Renal pelvis (tissue), 12 donors: ENCODE results near the gene RAN. TPM values are rescaled to one million over a fixed set of nuclear protein-coding genes. Genes with fewer than 3 reads are reported as not detected.

Experiments used
- DNase-seq: peaks from one replicate; pipeline ENCODE4 v3.0.0-alpha.2; 2013
- long read RNA-seq, 16 experiments: transcript quantifications; one replicate each; lab custom pipeline, GENCODE V29; 2026
- polyA plus RNA-seq, 3 donors: library from polyadenylated mRNA; unstranded; fragments of 120-200 nt; gene quantifications; one replicate each; pipeline ENCODE4 v1.2.1, GENCODE V29; 2013; ENCODE audit not compliant: insufficient read length in 3 of 3

Gene RAN
- 100 to 1,000 TPM; 578 to 720 (median 639) TPM for polyA plus RNA-seq
- long read RNA-seq, donor 1, transcript RAN-202 (6 exons, 1,530 nt) = minor isoform, 21 of 600 reads
- long read RNA-seq, donor 1, transcript RAN-212 (7 exons, 2,661 nt) = major isoform, 202 of 600 reads
- long read RNA-seq, donor 1, partial matches to known transcripts = 362 of 600 reads
- long read RNA-seq, donor 1, other reads (novel, unspliced or antisense) = 11 of 600 reads
- long read RNA-seq, donor 2, transcript RAN-202 (6 exons, 1,530 nt) = minor isoform, 22 of 670 reads
- long read RNA-seq, donor 2, transcript RAN-203 (6 exons, 2,455 nt) = minor isoform, 5 of 670 reads
- long read RNA-seq, donor 2, transcript RAN-212 (7 exons, 2,661 nt) = major isoform, 275 of 670 reads
- long read RNA-seq, donor 2, partial matches to known transcripts = 362 of 670 reads
- long read RNA-seq, donor 2, other reads (novel, unspliced or antisense) = 6 of 670 reads
- long read RNA-seq, donor 3, transcript RAN-202 (6 exons, 1,530 nt) = minor isoform, 20 of 750 reads
- long read RNA-seq, donor 3, transcript RAN-212 (7 exons, 2,661 nt) = major isoform, 245 of 750 reads
- long read RNA-seq, donor 3, partial matches to known transcripts = 482 of 750 reads
- long read RNA-seq, donor 3, other reads (novel, unspliced or antisense) = 0 of 750 reads
- long read RNA-seq, donor 4, transcript RAN-212 (7 exons, 2,661 nt) = major isoform, 266 of 793 reads
- long read RNA-seq, donor 4, transcript RAN-202 (6 exons, 1,530 nt) = minor isoform, 32 of 793 reads
- long read RNA-seq, donor 4, partial matches to known transcripts = 486 of 793 reads
- long read RNA-seq, donor 4, other reads (novel, unspliced or antisense) = 5 of 793 reads
- long read RNA-seq, donor 5, transcript RAN-212 (7 exons, 2,661 nt) = major isoform, 137 of 216 reads
- long read RNA-seq, donor 5, transcript RAN-202 (6 exons, 1,530 nt) = minor isoform, 9 of 216 reads
- long read RNA-seq, donor 5, partial matches to known transcripts = 70 of 216 reads
- long read RNA-seq, donor 5, other reads (novel, unspliced or antisense) = 0 of 216 reads
- long read RNA-seq, donor 6, transcript RAN-212 (7 exons, 2,661 nt) = major isoform, 152 of 357 reads
- long read RNA-seq, donor 6, transcript RAN-202 (6 exons, 1,530 nt) = minor isoform, 16 of 357 reads
- long read RNA-seq, donor 6, partial matches to known transcripts = 187 of 357 reads
- long read RNA-seq, donor 6, other reads (novel, unspliced or antisense) = 0 of 357 reads
- long read RNA-seq, donor 7, transcript RAN-212 (7 exons, 2,661 nt) = major isoform, 233 of 915 reads
- long read RNA-seq, donor 7, transcript RAN-203 (6 exons, 2,455 nt) = minor isoform, 5 of 915 reads
- long read RNA-seq, donor 7, transcript RAN-202 (6 exons, 1,530 nt) = minor isoform, 22 of 915 reads
- long read RNA-seq, donor 7, partial matches to known transcripts = 644 of 915 reads
- long read RNA-seq, donor 7, other reads (novel, unspliced or antisense) = 8 of 915 reads
- long read RNA-seq, donor 8, transcript RAN-202 (6 exons, 1,530 nt) = minor isoform, 5 of 235 reads
- long read RNA-seq, donor 8, transcript RAN-212 (7 exons, 2,661 nt) = major isoform, 76 of 235 reads
- long read RNA-seq, donor 8, partial matches to known transcripts = 153 of 235 reads
- long read RNA-seq, donor 8, other reads (novel, unspliced or antisense) = 0 of 235 reads
- long read RNA-seq, donor 9, transcript RAN-202 (6 exons, 1,530 nt) = minor isoform, 25 of 867 reads
- long read RNA-seq, donor 9, transcript RAN-212 (7 exons, 2,661 nt) = major isoform, 267 of 867 reads
- long read RNA-seq, donor 9, partial matches to known transcripts = 557 of 867 reads
- long read RNA-seq, donor 9, other reads (novel, unspliced or antisense) = 17 of 867 reads
- long read RNA-seq, donor 10, transcript RAN-212 (7 exons, 2,661 nt) = major isoform, 165 of 599 reads
- long read RNA-seq, donor 10, transcript RAN-203 (6 exons, 2,455 nt) = minor isoform, 6 of 599 reads
- long read RNA-seq, donor 10, transcript RAN-202 (6 exons, 1,530 nt) = minor isoform, 18 of 599 reads
- long read RNA-seq, donor 10, partial matches to known transcripts = 410 of 599 reads
- long read RNA-seq, donor 10, other reads (novel, unspliced or antisense) = 0 of 599 reads
- long read RNA-seq, donor 11, transcript RAN-202 (6 exons, 1,530 nt) = minor isoform, 16 of 454 reads
- long read RNA-seq, donor 11, transcript RAN-212 (7 exons, 2,661 nt) = major isoform, 121 of 454 reads
- long read RNA-seq, donor 11, partial matches to known transcripts = 317 of 454 reads
- long read RNA-seq, donor 11, other reads (novel, unspliced or antisense) = 0 of 454 reads
- long read RNA-seq, donor 12, transcript RAN-212 (7 exons, 2,661 nt) = major isoform, 244 of 602 reads
- long read RNA-seq, donor 12, transcript RAN-202 (6 exons, 1,530 nt) = minor isoform, 25 of 602 reads
- long read RNA-seq, donor 12, partial matches to known transcripts = 317 of 602 reads
- long read RNA-seq, donor 12, other reads (novel, unspliced or antisense) = 15 of 602 reads
- long read RNA-seq, donor 13, transcript RAN-212 (7 exons, 2,661 nt) = major isoform, 103 of 157 reads
- long read RNA-seq, donor 13, transcript RAN-202 (6 exons, 1,530 nt) = minor isoform, 12 of 157 reads
- long read RNA-seq, donor 13, partial matches to known transcripts = 39 of 157 reads
- long read RNA-seq, donor 13, other reads (novel, unspliced or antisense) = 0 of 157 reads
- long read RNA-seq, donor 14 = 0 reads
- long read RNA-seq, donor 15, transcript RAN-203 (6 exons, 2,455 nt) = minor isoform, 5 of 658 reads
- long read RNA-seq, donor 15, transcript RAN-212 (7 exons, 2,661 nt) = major isoform, 239 of 658 reads
- long read RNA-seq, donor 15, transcript RAN-202 (6 exons, 1,530 nt) = minor isoform, 29 of 658 reads
- long read RNA-seq, donor 15, partial matches to known transcripts = 379 of 658 reads
- long read RNA-seq, donor 15, other reads (novel, unspliced or antisense) = 6 of 658 reads
- long read RNA-seq, donor 16, transcript RAN-202 (6 exons, 1,530 nt) = minor isoform, 18 of 1,044 reads
- long read RNA-seq, donor 16, transcript RAN-203 (6 exons, 2,455 nt) = minor isoform, 7 of 1,044 reads
- long read RNA-seq, donor 16, transcript RAN-212 (7 exons, 2,661 nt) = major isoform, 289 of 1,044 reads
- long read RNA-seq, donor 16, partial matches to known transcripts = 719 of 1,044 reads
- long read RNA-seq, donor 16, other reads (novel, unspliced or antisense) = 8 of 1,044 reads

DNA sequence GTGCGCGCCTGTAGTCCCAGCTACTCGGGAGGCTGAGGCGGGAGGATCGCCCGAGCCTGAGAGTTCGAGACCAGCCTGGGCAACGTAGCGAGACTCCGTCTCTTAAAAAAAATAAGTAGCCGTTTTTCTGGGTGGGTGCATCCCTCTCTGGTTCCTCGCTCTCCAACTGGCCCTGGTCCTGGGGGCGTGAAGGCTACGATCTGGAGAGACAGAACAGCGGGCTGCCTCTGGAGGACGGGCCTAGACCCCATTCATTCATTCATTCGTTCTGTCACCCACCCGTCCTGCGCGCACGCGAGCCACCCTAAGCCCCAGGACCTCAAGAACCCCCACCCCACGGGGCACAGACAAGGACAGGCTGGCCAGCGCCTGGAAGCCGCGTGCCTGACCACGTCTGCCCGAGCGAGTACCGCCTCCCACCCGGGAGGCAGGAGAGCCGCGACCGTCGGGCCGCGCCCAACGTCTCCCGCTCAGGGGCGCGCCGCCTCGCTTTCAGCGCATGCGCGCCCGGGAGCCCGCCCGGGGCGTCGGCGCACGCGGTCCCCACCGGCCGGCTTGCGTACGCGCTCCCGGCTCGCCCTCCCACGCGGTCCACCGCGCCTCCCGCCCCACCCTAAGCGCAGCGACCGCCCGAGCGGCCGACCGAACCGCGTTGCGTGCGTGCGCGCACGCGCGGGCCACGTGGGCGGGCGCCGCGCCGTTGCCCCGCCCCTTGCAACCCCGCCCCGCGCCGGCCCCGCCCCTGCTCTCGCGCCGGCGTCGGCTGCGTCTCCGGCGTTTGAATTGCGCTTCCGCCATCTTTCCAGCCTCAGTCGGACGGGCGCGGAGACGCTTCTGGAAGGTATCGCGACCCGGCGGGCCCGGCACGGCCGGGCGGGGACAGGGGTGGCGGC, at the start of gene RAN:
Gene RAN (plus strand): TSS at position 781 of the 893 bp plus-strand sequence. CDS start 528 bp downstream, outside the sequence.
- peak; percentile 88 for DNase-seq

DNA sequence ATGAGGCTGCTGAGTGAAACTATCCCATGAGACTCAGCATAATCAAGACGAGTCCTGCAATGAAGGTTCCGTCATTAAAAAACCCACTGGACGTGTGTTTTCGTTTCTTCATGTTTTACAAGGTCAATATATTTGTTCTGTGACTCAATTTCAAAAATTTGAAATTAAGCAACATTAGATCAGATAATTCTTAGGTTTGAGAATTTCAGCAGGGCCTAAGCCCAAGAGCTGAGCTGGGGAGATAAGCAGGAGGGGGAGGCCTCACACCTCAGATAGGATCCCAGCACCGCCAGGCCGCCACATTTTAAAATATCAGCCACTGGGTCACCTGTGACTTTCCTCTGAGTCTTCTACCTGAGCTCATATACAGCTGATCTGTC, 46.1 kb upstream of the RAN start:
- DNase-seq = no peak

DNA sequence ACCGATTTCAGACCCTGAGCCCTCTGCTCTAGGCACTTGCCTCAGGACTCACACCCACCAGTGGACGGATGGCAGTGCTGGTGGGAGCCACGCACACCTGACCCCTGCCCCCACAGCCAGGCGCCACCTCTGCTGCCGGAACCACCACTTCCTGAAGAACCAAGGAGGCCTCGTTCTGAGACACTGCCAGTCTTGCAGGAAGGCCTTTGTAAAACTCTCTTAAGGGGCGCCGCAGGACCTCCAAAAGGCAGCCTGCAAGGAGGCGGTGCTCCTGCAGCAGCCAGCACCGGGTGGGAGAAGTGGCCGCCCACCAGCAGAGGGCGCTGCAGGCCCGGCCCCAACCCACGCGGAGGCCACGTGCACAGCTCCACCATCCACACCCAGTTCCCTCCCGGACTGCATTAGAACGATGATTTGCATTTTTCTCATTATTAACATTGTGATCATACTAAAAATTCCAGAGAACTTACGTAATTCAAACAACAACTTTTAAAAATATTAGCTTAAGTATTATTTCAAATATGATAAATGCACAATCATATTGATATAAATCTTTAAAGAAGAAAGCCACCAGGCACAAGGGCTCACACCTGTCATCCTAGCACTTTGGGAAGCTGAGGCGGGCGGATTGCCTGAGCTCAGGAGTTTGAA, 45.6 kb upstream of the RAN start:
- no peak for DNase-seq

DNA sequence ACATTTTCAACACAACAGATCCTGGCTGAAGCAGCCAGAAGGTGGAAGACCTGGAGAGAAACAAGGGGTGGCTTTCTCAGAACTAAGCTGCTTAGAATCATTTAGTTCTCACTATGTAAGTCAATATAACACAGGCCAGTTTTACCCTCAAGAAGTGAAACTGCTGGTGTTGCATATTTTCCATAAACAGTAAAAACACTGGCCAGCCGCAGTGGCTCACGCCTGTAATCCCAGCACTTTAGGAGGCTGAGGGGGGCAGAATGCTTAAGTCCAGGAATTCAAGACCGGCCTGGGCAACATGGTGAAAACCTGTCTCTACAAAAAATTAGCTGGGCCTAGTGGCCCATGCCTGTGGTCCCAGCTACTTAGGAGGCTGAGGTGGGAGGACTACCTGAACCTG, 44.4 kb upstream of the RAN start:
- no peak for DNase-seq

DNA sequence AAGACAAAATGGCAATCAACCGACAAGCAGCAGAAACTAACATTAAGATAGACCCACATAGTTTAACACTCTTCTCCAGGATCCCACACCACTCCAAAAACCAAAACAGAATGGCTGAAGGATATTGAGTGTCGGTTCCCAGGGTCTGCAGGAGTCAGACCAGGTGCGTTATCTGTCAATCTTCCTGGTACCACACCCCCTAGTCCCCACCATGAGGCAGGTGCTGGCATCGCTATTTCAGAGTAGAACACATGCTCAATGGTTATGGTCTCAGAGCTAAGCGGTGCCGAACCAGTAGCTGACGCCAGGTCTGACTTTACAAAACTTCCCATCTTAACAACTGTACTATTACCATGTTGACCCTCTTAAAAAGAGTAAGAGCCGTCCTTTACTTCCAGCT, 43.0 kb upstream of the RAN start:
- DNase-seq = no peak

DNA sequence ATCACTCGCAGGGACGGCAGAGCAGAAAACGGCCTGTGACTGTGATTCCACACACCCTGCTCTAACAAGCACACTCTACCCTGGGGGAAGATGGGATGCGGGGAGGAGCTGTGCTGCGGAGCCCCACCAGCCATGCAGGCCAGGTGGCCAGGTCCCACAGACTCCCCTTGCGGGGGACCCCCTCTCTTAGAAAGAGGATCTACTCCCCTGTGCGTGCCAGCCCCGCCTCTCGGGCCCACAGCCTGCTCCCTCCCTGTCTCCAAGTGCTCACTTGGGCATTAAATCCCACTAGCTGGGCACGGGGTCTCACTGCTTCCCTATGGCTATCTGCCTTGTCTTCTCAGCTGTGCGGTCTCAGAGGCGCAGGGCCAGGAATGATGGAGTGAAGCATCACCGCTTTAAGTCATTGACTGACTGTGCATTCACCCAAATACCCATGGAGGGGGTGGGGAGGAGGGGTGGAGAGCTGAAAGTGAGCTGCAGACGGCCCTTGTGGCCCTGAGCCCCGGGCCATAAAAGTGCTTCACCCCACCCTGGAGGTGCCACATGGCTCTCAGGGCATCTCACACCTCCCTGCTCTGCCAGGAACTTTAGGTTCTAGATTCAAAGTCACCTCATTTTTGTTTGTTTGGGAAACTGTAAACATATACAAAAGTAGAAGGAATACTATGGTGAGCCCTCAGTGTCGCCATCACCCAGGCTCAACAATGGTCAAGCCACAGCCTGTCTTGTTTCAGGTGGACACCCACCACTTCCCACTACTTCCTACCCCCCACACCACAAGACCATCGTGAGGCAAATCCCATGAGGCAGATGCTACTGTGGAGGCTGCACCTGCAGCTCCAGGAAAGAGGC, 42.2 kb upstream of the RAN start:
- no peak for DNase-seq

DNA sequence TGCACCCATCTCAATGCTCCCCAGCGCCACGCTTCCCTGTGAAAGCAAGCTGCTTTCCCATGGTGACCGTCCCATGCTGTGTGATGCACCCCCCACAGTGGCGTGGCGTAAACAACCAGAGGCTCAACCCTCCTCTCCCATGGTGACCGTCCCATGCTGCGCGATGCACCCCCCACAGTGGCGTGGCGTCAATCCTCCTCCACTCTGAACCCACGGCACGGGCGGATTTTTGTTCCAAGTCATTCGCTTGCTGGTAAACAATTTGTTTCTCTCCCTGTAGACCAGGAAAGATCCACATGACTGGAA, 41.7 kb upstream of the RAN start:
- DNase-seq = no peak

DNA sequence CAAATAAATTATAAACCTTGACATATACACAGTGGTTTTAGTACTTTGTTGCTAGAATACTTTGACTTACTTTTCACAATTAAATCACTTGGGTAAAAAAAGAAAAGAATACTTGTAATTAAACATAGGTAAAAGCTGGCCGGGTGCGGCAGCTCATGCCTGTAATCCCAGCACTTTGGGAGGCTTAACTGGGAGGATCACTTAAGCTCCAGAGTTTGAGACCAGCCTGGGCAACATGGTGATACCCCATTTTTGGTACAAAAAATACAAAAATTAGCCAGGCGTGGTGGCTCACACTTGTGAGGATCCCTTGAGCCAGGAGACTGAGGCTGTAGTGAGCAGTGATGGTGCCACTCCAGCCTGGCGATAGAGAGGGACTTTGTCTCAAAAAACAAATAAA, 40.6 kb upstream of the RAN start:
- DNase-seq = no peak

DNA sequence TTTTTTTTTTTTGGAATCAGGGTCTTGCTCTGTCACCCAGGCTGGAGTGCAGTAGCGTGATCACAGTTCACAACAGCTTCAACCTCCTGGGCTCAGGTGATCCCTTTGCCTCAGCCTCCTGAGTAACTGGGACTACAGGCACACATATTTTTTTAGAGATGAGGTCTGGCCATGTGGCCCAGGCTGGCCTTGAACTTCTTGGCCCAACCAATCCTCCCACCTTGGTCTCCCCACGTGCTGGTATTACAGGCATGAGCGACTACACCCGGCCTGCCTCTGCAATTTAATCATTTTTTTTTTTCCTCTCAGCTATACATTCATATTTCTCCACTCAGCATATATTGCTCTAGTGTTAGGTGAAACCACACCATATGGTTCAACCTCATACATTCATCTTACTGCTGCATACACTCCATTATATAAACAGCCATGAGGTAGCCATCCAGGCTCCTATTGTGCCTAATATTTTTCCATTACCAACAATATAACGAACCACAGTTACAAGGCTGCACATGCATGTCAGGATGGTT, 39.9 kb upstream of the RAN start:
- DNase-seq = no peak

DNA sequence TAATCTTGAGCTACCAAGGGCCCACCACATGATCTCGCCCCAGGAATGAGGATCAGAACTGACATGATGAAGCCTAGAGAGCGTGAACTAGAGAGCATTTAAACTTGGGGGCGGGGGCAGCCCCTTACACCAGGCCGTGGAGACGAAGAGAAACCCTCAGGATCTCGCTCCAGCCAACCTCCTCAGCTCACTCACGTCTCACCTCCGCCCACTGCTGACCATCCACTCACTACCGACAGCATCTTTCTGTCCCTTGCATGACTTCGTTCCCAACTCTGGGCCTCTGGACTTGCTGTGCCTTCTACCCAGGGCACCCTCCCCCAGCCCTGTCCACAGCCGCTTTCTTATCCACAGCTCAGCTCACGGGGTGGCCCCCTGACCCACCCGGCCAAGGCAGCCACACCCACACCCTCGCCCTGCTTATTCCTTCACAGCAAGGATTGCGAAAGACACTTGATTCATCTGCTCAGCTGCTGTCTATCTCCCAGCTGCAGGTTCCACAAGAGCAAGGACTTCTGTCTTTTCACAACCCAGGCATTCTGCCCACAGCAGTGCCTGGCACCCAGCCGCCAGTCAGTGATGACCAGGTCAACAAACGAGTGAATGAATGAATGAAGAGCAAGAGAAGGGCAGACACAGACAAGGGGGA, 39.2 kb upstream of the RAN start:
- no peak for DNase-seq

DNA sequence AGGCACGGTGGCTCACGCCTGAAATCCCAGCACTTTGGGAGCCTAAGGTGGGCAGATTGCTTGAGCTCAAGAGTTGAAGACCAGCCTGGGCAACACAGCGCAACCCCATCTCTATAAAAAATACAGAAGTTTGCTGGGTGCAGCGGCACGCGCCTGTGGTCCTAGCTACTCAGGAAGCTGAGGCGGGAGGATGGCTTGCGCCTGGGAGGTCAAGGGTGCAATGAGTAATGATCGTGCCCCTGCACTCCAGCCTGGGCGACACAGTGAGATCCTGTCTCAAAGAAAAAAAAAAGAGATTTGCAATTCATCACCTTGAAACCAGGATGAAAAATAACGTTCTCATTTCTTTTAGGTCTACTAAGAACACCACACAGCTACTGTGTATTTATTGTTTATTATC, 36.9 kb upstream of the RAN start:
- no peak for DNase-seq

DNA sequence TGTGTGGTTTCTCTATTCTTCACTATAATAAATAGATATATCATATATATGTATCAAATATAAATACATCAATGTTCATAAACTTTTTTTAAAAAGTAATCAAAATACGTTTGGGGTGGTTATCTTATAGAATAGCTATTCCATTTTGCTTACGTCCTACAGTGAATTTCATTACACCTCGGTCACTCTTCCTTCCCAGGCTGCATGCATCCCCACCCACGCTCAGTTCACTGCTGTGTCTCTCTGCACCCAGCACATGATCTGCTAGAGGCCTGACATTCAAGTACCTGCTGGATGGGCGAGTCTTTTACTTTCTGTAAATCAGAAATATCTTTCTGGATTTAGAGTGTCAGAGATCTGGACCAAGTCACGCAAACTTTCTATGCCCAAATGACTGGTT, 36.4 kb upstream of the RAN start:
- DNase-seq = no peak

DNA sequence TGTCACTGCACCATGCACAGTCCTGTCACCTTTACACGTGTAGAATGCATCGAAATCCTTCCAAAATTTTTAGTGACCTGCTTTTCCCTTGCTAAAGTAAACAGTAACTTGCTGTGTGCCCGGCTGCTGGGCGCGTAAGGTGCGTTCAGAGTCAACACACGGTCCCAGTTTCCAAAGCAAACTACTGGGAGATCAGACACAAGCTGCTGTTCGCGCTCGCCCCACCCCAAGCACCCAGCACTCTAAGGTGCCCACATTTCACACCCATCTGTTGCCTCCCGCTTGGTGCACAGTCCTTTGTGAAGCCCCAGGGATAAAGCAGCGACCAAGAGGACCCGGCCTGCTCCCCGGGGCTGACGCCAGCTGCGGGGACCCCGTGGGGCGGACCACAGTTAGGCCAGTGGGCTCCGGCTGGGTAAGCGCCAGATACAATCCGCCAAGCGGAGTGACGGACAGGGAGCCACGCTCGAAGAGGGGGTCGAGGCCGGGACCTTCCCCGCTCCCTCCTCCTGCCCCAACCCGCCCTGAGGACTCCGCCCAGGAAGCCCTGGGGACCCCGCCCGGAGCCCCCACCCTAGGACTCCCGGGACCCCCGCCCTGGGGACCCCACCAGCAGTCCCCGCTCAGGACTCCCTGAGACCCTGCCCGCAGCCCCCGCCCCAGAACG, 33.4 kb upstream of the RAN start:
- no peak for DNase-seq
